ENCODE results near the gene FARS2. TPM values are rescaled to one million over a fixed set of nuclear protein-coding genes. Genes with fewer than 3 reads are reported as not detected.

FARS2 gene
- total RNA-seq, 1 experiment from 2014 or later, result 13.8 TPM

DNA sequence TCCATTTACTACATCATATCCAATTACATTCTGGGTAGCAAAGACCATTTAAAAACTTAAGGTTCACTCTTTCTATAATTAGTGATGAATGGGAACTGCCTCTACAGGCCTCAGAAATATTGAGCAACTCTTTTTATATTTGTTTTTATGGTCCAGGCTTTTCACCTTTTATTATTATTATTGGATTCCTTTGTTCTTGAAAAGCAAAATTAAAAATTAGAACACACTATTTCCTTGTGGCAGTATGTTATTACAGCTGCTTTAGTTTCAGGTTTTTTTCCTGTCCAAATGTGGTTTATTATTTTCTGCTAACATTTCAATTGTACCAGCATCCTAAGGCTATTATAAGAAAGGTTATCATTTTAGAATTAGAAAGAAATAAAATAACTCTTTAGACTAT lies 150.1 kb downstream of the FARS2 start:
- Histone ChIP-seq H3K27me3 (ENCODE audit: insufficient read depth, low read length) (no peaks in the 10 kb centered on the region), H3K36me3 (ENCODE audit: control insufficient read depth in 1 of 2, insufficient read depth in 2 of 2, low read length in 2 of 2) (no peaks in the 10 kb centered on the region), H3K27ac (ENCODE audit: low read depth, low read length) (no peak overlapping the region), H3K9me3 (ENCODE audit: control insufficient read depth in 1 of 2, insufficient read depth in 1 of 2, low read depth in 1 of 2, low read length in 2 of 2) (no peaks in the 10 kb centered on the region), H4K20me1 (ENCODE audit: insufficient read depth) (no peaks in the 10 kb centered on the region), H3K4me3 (replicated peaks in 1 of 2; ENCODE audit: low read depth in 1 of 2, low read length in 2 of 2) (no peak overlapping the region), H3K4me2 (ENCODE audit: low read length) (no peak overlapping the region), H3K9me2 (ENCODE audit: insufficient read depth) (no peaks in the 10 kb centered on the region), H3K4me1 (ENCODE audit: control insufficient read depth in 1 of 2, insufficient read depth in 2 of 2, low read length in 2 of 2) (no peaks in the 10 kb centered on the region), H2AFZ (ENCODE audit: low read depth, low read length, poor library complexity, severe bottlenecking) (no peak overlapping the region), H3K79me2 (ENCODE audit: insufficient read depth, low read length) (no peaks in the 10 kb centered on the region), H3K9ac (ENCODE audit: low read length) (no peak overlapping the region)
- intact Hi-C loops (cut with micrococcal nuclease), result no loop called here
- DNase-seq (ENCODE audit: low read depth, low spot score) (no peak), ATAC-seq (no peak)
- BruUV-seq (replicated peaks), result no TSS peak
- CTCF ChIA-PET, result no interaction called here
- TF ChIP-seq FOSL1 (IDR thresholded peaks at IDR 0.05; ENCODE audit: low read depth) (no peak), JUND (IDR thresholded peaks at IDR 0.05) (no peak), RAD21 (IDR thresholded peaks at IDR 0.05; ENCODE audit: low read depth) (no peak), YY1 (IDR thresholded peaks at IDR 0.05; ENCODE audit: extremely low read depth, insufficient replicate concordance, low read depth, low read length) (no peak)
- POLR2A ChIA-PET, result no interaction called here
- RAD21 ChIA-PET (ENCODE audit: low non-redundant PET in 1 of 2, low total read pairs in 2 of 2, uncharacterized antibody in 2 of 2, unreplicated experiment in 2 of 2), result no interaction called here

DNA sequence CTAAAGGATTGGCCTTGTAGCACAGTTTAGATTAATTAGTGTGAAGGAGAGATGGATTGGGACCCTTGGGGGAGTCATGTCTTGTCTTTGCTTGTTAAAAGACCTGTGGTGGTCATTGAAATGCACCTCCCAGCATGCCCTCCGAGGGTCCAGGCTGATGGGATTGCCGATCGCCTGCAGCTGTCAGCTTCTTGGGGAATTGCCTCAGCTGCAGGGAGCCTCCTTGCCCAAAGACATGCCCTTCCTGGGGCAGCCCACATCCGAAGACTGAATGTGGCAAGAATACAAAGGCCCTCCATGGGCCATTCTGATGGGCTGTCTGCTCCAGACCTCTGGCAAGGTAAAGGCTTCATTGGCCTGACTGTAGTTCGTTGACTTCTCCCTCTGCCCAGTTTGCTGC lies 150.7 kb downstream of the FARS2 start:
- ATAC-seq (no peak), DNase-seq (ENCODE audit: low read depth, low spot score) (no peak)
- Histone ChIP-seq H3K27me3 (ENCODE audit: insufficient read depth, low read length) (no peaks in the 10 kb centered on the region), H3K9ac (ENCODE audit: low read length) (no peak overlapping the region), H3K4me1 (ENCODE audit: control insufficient read depth in 1 of 2, insufficient read depth in 2 of 2, low read length in 2 of 2) (no peaks in the 10 kb centered on the region), H3K9me3 (ENCODE audit: control insufficient read depth in 1 of 2, insufficient read depth in 1 of 2, low read depth in 1 of 2, low read length in 2 of 2) (no peaks in the 10 kb centered on the region), H3K9me2 (ENCODE audit: insufficient read depth) (no peaks in the 10 kb centered on the region), H3K36me3 (ENCODE audit: control insufficient read depth in 1 of 2, insufficient read depth in 2 of 2, low read length in 2 of 2) (no peaks in the 10 kb centered on the region), H4K20me1 (ENCODE audit: insufficient read depth) (no peaks in the 10 kb centered on the region), H3K27ac (ENCODE audit: low read depth, low read length) (no peak overlapping the region), H3K79me2 (ENCODE audit: insufficient read depth, low read length) (no peaks in the 10 kb centered on the region), H2AFZ (ENCODE audit: low read depth, low read length, poor library complexity, severe bottlenecking) (no peak overlapping the region), H3K4me3 (replicated peaks in 1 of 2; ENCODE audit: low read depth in 1 of 2, low read length in 2 of 2) (no peak overlapping the region), H3K4me2 (ENCODE audit: low read length) (no peak overlapping the region)
- BruUV-seq (replicated peaks), result no TSS peak
- intact Hi-C loops (cut with micrococcal nuclease), result no loop called here
- ChIA-PET CTCF (no interaction called here), RAD21 (ENCODE audit: low non-redundant PET in 1 of 2, low total read pairs in 2 of 2, uncharacterized antibody in 2 of 2, unreplicated experiment in 2 of 2) (no interaction called here), POLR2A (no interaction called here)
- no peak for TF ChIP-seq CEBPB (IDR thresholded peaks at IDR 0.05; ENCODE audit: low read depth)
- no peak for TF ChIP-seq EZH2phosphoT487 (IDR thresholded peaks at IDR 0.05; ENCODE audit: borderline replicate concordance)
- no peak for TF ChIP-seq FOSL1 (IDR thresholded peaks at IDR 0.05; ENCODE audit: low read depth)
- no peak for TF ChIP-seq ELF1 (IDR thresholded peaks at IDR 0.05; ENCODE audit: borderline replicate concordance, low read depth)
- TF ChIP-seq CBX3 (IDR thresholded peaks at IDR 0.05; ENCODE audit: low read depth), result no peak
- no peak for TF ChIP-seq SRF (IDR thresholded peaks at IDR 0.05; ENCODE audit: low read depth)
- TF ChIP-seq TCF7L2 (IDR thresholded peaks at IDR 0.05; ENCODE audit: borderline replicate concordance, extremely low read depth, insufficient read depth, insufficient read length), result no peak
- TF ChIP-seq ZFX (IDR thresholded peaks at IDR 0.05), result no peak
- TF ChIP-seq, protein P1, sequence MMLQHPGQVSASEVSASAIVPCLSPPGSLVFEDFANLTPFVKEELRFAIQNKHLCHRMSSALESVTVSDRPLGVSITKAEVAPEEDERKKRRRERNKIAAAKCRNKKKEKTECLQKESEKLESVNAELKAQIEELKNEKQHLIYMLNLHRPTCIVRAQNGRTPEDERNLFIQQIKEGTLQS (IDR thresholded peaks at IDR 0.05), result no peak
- TF ChIP-seq SIN3A (IDR thresholded peaks at IDR 0.05; ENCODE audit: low read depth), result no peak

Data from HCT116 (cell line).